Measurements from ENCODE around the gene ASB7.

DNA sequence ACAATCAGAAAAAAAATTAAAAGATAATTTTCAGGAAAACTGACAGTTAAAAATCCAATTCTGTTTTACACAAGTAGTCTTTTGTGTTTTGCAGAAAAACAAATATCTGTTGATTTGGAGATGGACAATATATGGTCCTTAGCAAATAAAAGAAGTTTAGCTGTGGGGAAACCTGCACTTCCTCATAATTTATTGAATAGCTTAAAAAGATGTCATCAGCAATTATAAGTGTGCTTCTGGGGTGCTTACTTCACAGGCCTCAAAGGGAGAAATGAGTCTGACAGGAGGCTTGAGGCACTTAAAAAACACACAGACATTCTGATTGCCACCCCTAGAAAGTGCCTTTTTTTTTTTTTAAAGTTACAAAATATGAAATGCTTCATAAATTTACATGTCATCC lies 42.1 kb upstream of the ASB7 start:
- TF ChIP-seq, protein P1, sequence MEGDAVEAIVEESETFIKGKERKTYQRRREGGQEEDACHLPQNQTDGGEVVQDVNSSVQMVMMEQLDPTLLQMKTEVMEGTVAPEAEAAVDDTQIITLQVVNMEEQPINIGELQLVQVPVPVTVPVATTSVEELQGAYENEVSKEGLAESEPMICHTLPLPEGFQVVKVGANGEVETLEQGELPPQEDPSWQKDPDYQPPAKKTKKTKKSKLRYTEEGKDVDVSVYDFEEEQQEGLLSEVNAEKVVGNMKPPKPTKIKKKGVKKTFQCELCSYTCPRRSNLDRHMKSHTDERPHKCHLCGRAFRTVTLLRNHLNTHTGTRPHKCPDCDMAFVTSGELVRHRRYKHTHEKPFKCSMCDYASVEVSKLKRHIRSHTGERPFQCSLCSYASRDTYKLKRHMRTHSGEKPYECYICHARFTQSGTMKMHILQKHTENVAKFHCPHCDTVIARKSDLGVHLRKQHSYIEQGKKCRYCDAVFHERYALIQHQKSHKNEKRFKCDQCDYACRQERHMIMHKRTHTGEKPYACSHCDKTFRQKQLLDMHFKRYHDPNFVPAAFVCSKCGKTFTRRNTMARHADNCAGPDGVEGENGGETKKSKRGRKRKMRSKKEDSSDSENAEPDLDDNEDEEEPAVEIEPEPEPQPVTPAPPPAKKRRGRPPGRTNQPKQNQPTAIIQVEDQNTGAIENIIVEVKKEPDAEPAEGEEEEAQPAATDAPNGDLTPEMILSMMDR (conservative IDR thresholded peaks at IDR 0.05 in 1 of 2, IDR thresholded peaks at IDR 0.05 in 1 of 2; ENCODE audit: low read depth in 1 of 2, low read length in 2 of 2): no peak
- no peak for TF ChIP-seq EZH2 (IDR thresholded peaks at IDR 0.05; ENCODE audit: low read length, missing control alignments)
